ENCODE measurements around the gene PIAS4. TPM values are rescaled to one million over a fixed set of nuclear protein-coding genes. Genes with fewer than 3 reads are reported as not detected.
A peak's percentile ranks its signal among the peaks of the same experiment; 100 is the strongest.

Gene PIAS4
- total and polyA plus RNA-seq, 2 of the 13 experiments (the other 11 are each of a cell fraction or from before 2014, with no cell fraction given): 9.0 to 20.1 TPM

GRCh38 chr19:4007021-4007835 lies at the start of gene PIAS4 (continued):
- TF ChIP-seq ZIK1 (CRISPR knock-in tag; IDR thresholded peaks at IDR 0.05; ENCODE audit: borderline replicate concordance, low read depth): peak; percentile 75
- peak; percentile 73; the same call in 1 of the 2 replicates for TF ChIP-seq ZNF891 (CRISPR knock-in tag; IDR thresholded peaks at IDR 0.05)
- TF ChIP-seq ZNF383 (CRISPR knock-in tag; IDR thresholded peaks at IDR 0.05; ENCODE audit: borderline replicate concordance): no peak
- TF ChIP-seq ZNF280D (CRISPR knock-in tag; IDR thresholded peaks at IDR 0.05): no peak
- TF ChIP-seq ZNF468 (CRISPR knock-in tag; IDR thresholded peaks at IDR 0.05): no peak
- TF ChIP-seq FOXA3 (CRISPR knock-in tag; IDR thresholded peaks at IDR 0.05): peak; percentile 18; the same call in 1 of the 2 replicates
- TF ChIP-seq ZGPAT (CRISPR knock-in tag; IDR thresholded peaks at IDR 0.05): peak; percentile 77; the same call in 1 of the 2 replicates
- no peak for TF ChIP-seq SOX13 (IDR thresholded peaks at IDR 0.05)
- 0 out of 4 replicates have a peak, but pooled peaks of 1 of the 2 experiments have one; percentile 33 for TF ChIP-seq SOX13 (CRISPR knock-in tag; conservative IDR thresholded peaks at IDR 0.05 in 1 of 2, IDR thresholded peaks at IDR 0.05 in 1 of 2)
- TF ChIP-seq EEA1 (CRISPR knock-in tag; IDR thresholded peaks at IDR 0.05; ENCODE audit: borderline replicate concordance): peak; percentile 33; the same call in 1 of the 2 replicates
- peak; percentile 88 for TF ChIP-seq ZNF800 (CRISPR knock-in tag; IDR thresholded peaks at IDR 0.05)
- peak; percentile 22; the same call in 1 of the 2 replicates for TF ChIP-seq MLX (CRISPR knock-in tag; IDR thresholded peaks at IDR 0.05)
- TF ChIP-seq CREB1 (IDR thresholded peaks at IDR 0.05): peak; percentile 70; the same call in 1 of the 2 replicates
- no peak for TF ChIP-seq CREB1 (CRISPR knock-in tag; IDR thresholded peaks at IDR 0.05)
- peak; percentile 84 for TF ChIP-seq MAX (IDR thresholded peaks at IDR 0.05)
- TF ChIP-seq KDM5A (IDR thresholded peaks at IDR 0.05; ENCODE audit: borderline replicate concordance, low read length): peak; percentile 24; the same call in 1 of the 2 replicates
- TF ChIP-seq KDM3A (CRISPR knock-in tag; IDR thresholded peaks at IDR 0.05; ENCODE audit: low read depth): 0 out of 2 replicates have a peak, but pooled peaks have one; percentile 59
- TF ChIP-seq ISL2 (CRISPR knock-in tag; IDR thresholded peaks at IDR 0.05): peak; percentile 30; the same call in 1 of the 2 replicates
- no peak for TF ChIP-seq RCOR2 (CRISPR knock-in tag; IDR thresholded peaks at IDR 0.05)
- TF ChIP-seq RAD51 (IDR thresholded peaks at IDR 0.05; ENCODE audit: borderline replicate concordance): peak; percentile 77
- TF ChIP-seq ZNF841 (CRISPR knock-in tag; IDR thresholded peaks at IDR 0.05; ENCODE audit: borderline replicate concordance): no peak

All from HepG2 (cell line).